Tongue (tissue), 2 donors: Measurements from ENCODE around the gene GRIP1. TPM values are rescaled to one million over a fixed set of nuclear protein-coding genes. Genes with fewer than 3 reads are reported as not detected.
A peak's percentile ranks its signal among the peaks of the same experiment; 100 is the strongest.

Experiments used
- DNase-seq: peaks from one replicate; pipeline ENCODE4 v3.0.0-alpha.2; 2015
- total RNA-seq: library from RNA; depleted of rRNA; stranded (reverse); fragments of >200 nt; gene quantifications from one replicate; pipeline ENCODE4 v1.2.3, GENCODE V29; 2014

Gene GRIP1
- total RNA-seq, 1 donor from 2014 or later: 5.4 TPM

GRCh38 chr12:66647034-66647691 lies 31.7 kb downstream of the GRIP1 start:
- no peak for DNase-seq

- DNase-seq: no peak
These were observed 34.7 kb downstream of the GRIP1 start for GRCh38 chr12:66644151-66644550.

DNA sequence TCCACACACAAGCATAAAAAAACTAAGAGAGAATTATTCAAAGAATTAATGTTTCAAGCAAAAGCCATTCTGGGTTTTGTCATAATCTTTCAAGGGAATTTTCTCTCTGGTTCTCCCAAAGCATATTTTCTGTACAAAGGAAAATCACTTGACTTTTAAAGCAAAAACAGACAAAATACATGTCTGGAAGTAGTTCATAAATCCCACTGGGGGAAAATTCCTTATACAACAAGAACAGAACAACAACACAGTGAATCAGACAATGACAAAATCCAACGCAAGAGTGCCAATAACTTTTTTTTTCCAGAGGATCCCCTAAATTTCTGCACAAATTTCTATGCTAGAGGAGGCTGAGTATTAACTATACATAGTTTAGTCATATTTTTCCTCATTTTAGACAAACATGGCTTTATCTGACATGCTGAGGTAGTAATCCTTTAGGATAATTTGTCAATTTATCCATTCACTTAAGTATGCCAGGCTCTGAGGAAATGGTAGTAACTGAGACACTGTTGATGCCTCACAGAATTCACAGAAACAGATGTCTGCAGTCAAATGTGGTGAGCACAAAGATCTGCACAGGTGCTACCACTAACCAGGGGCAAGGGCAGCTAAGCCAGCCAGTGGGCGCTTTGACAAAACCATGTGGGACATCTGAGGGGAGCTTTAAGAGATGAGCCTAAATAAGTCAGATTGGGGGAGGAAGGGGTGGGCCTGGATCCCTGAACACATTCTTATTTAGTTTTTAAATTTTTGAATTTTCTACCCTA lies 38.0 kb downstream of the GRIP1 start:
- peak; percentile 25 for DNase-seq

GRCh38 chr12:66638666-66639065 lies 40.2 kb downstream of the GRIP1 start:
- no peak for DNase-seq

GRCh38 chr12:66637699-66638301 lies 41.1 kb downstream of the GRIP1 start:
- DNase-seq: no peak

DNA sequence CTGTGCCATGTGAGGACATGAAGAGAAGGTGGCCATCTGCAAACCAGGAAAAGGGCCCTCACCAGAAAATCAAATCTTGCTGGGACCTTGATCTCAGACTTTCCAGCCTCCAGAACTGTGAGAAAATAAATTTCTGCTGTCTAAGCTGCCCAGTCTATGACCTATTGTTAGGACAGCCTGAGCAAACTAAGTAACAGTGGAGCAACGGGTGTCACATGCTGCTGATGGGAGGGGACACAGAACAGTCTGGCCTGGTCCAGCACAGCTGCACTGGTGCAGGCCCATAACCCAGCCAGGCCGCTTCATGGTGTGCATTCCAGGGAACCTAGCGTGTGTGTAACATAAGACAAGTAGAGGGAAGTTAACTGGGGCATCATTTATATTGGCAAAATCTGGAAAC lies 42.1 kb downstream of the GRIP1 start:
- DNase-seq: peak; percentile 50

DNA sequence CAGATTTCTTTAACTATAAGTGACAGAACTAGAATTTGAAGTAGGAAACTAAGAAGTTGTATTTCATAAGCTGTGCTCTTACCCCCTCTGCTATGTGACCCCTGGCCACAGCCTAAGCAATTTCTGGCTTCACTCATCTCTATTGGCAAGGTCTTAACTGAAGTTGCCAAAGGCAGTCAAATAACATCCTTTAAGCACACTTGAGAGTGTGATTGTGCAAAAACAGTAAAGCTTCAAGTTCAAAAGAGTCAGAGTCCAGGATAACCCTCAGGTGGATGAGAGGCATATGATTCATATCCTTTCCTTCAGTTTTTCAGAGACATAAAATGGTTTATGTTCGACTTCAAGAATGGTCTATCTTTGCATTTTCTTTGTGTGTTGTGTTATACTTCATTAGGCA lies 45.2 kb downstream of the GRIP1 start:
- no peak for DNase-seq

GRCh38 chr12:66629138-66629870 lies 49.6 kb downstream of the GRIP1 start:
- DNase-seq: no peak

DNA sequence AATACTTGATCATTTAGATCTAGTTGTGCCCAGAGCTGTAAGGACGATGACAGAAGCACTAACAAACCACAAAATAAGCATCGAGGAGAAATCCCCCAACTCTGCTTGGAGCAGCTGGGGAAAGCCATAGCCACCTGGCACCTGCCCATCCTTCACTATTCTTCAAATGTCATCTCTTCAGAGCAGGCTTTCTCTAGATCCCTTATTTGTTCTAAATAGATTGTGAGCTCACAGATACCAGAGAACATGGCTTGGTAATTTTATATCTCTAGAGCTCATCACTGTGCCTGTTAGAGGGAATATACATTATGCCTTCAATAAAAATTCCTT lies 50.9 kb downstream of the GRIP1 start:
- DNase-seq: no peak

DNA sequence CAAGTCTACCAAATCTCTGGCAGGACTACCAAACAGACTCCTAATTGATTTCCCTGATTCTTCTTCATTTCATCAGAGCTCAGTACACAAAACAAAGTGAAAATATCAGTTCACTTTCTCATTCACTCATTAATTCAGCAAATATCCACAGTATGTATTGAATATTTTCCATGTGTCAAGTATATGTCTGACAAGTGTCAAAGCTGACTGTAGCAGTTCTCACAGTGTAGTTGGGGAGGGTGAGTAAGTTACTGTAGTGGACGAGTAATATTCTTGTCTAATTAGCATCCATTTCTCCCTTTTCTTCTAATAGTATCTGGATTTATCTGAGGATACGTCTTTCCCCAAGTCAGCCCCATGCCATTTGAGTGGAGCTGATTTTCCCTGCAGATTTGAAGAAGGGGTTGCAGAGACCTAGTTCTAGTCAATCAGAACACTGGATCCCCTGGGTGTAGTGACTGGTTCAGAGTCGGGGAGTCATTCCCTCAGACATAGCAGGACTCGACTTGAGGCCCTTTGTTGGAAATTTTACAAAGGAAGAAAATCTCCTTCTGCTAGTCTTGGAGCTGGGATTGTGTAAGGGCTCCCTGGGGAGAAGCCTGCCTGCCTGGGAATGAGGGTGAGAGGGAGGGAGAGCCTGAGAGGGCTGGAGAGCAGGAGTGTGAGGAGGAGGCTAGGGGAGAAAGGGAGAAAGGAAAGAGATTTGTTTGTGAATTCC lies 51.4 kb downstream of the GRIP1 start:
- no peak for DNase-seq

GRCh38 chr12:66624806-66625205 lies 54.1 kb downstream of the GRIP1 start:
- no peak for DNase-seq

DNA sequence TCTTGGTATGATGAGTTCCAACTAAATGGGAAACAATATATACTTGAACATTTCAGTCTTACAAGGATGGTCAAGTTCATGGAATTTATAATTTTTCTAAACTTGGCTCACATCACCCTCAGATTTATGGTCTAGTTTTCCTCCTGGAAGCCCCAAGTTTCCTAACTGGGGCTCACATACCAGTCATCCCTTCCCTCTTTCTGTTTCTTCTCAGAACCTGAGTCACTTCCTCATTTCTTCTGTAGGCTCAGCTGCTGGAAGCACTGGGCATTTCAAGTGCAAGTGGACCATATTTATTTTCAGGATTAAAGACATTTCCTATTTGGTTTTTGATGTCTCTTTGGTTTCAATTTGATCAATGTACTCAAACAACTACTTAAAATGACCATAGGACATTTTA lies 55.4 kb downstream of the GRIP1 start:
- no peak for DNase-seq

- DNase-seq: no peak
These were observed 58.2 kb downstream of the GRIP1 start for GRCh38 chr12:66620688-66621087.

DNA sequence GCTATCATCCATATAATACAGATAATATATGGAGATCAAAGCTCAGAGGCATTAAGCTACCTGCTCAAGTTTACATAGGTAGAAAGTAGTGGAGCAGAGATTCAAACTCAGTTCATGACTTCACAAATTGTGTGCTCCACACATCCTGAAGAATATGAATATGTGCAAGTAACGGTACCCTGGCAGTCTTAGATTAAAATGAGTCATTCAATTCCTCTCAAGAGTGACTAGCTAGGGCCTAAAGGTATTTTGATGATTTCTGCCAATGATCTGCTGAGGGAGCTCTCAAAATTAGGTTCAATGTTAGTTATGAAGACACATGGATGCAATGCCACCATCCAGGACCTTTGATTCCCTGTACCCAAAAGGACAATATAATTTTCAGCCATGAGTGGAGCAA lies 58.9 kb downstream of the GRIP1 start:
- no peak for DNase-seq

DNA sequence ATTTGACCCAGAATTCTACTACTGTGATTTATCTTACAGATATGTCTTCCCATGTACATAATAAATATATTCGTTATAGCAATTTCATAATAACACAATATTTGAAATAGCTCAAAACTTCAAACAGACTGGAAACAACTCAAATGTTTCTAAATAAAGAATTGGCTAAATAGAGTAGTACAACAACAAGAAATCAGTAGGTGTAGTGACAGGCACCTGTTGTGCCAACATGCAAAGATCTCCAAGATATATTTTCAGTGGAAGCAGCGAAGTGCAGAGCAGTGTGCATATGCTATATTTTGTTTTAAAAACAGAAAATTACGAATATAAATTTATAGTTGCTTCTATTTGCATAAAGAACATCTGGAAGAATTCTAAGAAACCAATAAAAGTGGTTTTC lies 60.9 kb downstream of the GRIP1 start:
- no peak for DNase-seq

GRCh38 chr12:66612090-66612775 lies 66.6 kb downstream of the GRIP1 start:
- no peak for DNase-seq

DNA sequence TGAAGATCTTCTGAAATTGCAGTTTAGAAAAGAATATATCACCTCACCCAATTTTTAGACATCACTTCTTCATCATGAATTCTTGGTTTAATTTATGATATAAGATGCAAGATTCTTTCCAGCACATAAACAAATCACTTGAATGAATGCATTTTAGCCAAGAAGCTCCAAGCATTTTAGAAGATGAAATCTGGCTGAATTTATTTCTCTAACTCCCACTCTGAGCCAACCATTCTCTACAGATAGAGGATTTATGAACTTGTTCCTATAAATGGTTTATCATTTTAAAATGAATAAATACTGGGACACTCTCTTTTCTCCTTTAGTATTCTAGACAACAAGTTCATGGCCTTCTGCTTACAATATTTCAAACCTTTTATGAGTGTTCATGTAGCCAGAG lies 71.7 kb downstream of the GRIP1 start:
- DNase-seq: no peak

DNA sequence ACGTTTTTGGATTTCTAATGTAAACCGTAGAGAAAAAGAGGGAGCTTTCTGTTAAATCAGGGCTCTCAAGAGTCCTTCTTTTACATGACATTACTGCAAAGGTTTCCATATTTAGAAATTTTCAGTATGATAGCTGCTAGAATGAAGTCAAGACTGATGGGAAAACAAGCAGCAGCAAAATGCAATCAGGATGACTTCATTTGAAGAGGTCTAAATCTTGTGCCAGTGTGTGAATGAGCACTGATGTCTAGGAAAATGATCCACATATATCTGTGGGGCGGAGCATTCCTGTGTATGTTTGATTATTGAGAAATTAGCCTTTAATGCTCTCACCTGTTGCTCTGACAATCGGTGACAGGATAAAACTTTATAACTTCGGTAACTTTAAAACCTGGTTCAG lies 73.6 kb downstream of the GRIP1 start:
- DNase-seq: no peak

- DNase-seq: no peak
These were observed 74.8 kb downstream of the GRIP1 start for GRCh38 chr12:66603981-66604479.

DNA sequence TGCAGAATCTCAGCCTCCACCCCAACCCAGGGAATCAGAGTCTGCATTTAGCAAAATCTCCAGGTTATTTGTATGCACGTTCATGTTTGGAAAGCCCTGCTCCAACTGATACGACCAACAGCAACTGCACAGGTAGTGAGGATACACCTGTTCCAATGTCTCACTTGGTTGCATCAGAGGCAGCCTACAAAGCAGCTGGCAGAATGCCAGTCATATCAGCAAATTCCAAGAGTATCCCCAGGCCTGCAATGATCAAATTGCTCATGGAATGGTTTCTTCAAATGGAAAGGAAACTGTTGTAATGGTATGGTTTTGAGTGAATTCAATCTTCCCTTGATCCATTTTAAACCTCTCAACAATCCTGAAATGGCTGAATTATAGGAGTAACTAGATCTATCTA lies 75.4 kb downstream of the GRIP1 start:
- DNase-seq: no peak

DNA sequence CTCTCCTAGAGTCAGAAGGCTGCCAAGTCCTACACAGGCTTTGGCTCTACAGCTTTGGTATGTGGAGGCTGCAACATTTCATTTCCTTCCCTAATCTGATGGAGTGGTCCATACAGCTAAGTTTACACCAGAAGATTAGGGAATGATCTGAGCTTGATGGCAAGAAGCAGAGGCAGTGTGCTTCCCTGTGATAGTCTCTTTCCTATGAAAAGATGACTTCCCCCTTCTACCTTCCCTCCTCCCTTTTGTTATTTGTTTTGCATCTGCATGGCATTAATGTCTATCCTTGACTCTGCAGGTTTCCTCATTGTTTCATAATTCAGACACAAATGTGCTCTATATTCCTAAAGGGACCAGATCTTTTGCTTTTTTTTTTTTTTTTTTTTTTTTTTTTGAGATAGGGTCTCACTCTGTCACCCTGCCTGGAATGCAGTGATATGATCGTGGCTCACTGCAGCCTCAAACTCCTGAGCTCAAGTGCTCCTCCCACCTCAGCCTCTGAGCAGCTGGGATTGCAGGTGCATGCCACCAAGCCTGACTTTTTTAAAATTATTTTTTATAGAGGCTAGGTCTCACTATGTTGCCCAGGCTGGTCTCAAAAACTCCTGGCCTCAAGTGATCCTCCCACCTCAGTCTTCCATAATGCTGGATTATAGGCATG lies 76.3 kb downstream of the GRIP1 start:
- DNase-seq: no peak
